ENCODE results near the gene KCNH1.

- TF ChIP-seq, protein P1, sequence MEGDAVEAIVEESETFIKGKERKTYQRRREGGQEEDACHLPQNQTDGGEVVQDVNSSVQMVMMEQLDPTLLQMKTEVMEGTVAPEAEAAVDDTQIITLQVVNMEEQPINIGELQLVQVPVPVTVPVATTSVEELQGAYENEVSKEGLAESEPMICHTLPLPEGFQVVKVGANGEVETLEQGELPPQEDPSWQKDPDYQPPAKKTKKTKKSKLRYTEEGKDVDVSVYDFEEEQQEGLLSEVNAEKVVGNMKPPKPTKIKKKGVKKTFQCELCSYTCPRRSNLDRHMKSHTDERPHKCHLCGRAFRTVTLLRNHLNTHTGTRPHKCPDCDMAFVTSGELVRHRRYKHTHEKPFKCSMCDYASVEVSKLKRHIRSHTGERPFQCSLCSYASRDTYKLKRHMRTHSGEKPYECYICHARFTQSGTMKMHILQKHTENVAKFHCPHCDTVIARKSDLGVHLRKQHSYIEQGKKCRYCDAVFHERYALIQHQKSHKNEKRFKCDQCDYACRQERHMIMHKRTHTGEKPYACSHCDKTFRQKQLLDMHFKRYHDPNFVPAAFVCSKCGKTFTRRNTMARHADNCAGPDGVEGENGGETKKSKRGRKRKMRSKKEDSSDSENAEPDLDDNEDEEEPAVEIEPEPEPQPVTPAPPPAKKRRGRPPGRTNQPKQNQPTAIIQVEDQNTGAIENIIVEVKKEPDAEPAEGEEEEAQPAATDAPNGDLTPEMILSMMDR (IDR thresholded peaks at IDR 0.05 in 8 of 11, conservative IDR thresholded peaks at IDR 0.05 in 3 of 11), result no peak
- no peak for TF ChIP-seq POLR2AphosphoS5 (IDR thresholded peaks at IDR 0.05)
- no peak for TF ChIP-seq POLR2A (IDR thresholded peaks at IDR 0.05)
Measured at GRCh38 chr1:210650403-210650802, 483.5 kb downstream of the KCNH1 start.
